ENCODE results near the gene PAFAH1B2.

Gene PAFAH1B2

GRCh38 chr11:117192401-117192875 is 48.4 kb downstream of the PAFAH1B2 start:
- Histone ChIP-seq H3K4me3 (ENCODE audit: low read depth, low read length) (no peak overlapping the region), H3K9me3 (ENCODE audit: severe bottlenecking) (no peaks in the 10 kb centered on the region), H3K27ac (no peak overlapping the region), H3K27me3 (ENCODE audit: insufficient read depth, low read depth, severe bottlenecking) (no peaks in the 10 kb centered on the region), H3K36me3 (peaks cover 34% of the 10 kb centered on the region)
- DNase-seq, result no peak
- TF ChIP-seq CTCF (IDR thresholded peaks at IDR 0.05; ENCODE audit: low read depth, low read length), result no peak

GRCh38 chr11:117193130-117194020 is 49.3 kb downstream of the PAFAH1B2 start:
- Histone ChIP-seq H3K4me3 (ENCODE audit: low read depth, low read length) (no peak overlapping the region), H3K9me3 (ENCODE audit: severe bottlenecking) (no peaks in the 10 kb centered on the region), H3K27me3 (ENCODE audit: insufficient read depth, low read depth, severe bottlenecking) (no peaks in the 10 kb centered on the region), H3K36me3 (peaks cover 31% of the 10 kb centered on the region), H3K27ac (no peak overlapping the region)
- DNase-seq, result no peak
- no peak for TF ChIP-seq CTCF (IDR thresholded peaks at IDR 0.05; ENCODE audit: low read depth, low read length)

- TF ChIP-seq CTCF (IDR thresholded peaks at IDR 0.05; ENCODE audit: low read depth, low read length), result no peak
- H3K27ac ChIP-seq, result no peak overlapping the region
- H3K4me3 ChIP-seq (ENCODE audit: low read depth, low read length), result no peak overlapping the region
- peaks cover 24% of the 10 kb centered on the region for H3K36me3 ChIP-seq
- H3K9me3 ChIP-seq (ENCODE audit: severe bottlenecking), result no peaks in the 10 kb centered on the region
- H3K27me3 ChIP-seq (ENCODE audit: insufficient read depth, low read depth, severe bottlenecking), result no peaks in the 10 kb centered on the region
- DNase-seq, result no peak
Measured at GRCh38 chr11:117194267-117194666, 50.2 kb downstream of the PAFAH1B2 start.

GRCh38 chr11:117195258-117195657 is 51.2 kb downstream of the PAFAH1B2 start:
- Histone ChIP-seq H3K36me3 (peaks cover 17% of the 10 kb centered on the region), H3K27me3 (ENCODE audit: insufficient read depth, low read depth, severe bottlenecking) (no peaks in the 10 kb centered on the region), H3K27ac (no peak overlapping the region), H3K4me3 (ENCODE audit: low read depth, low read length) (no peak overlapping the region), H3K9me3 (ENCODE audit: severe bottlenecking) (no peaks in the 10 kb centered on the region)
- DNase-seq, result no peak
- no peak for TF ChIP-seq CTCF (IDR thresholded peaks at IDR 0.05; ENCODE audit: low read depth, low read length)

- Histone ChIP-seq H3K27ac (no peak overlapping the region), H3K27me3 (ENCODE audit: insufficient read depth, low read depth, severe bottlenecking) (no peaks in the 10 kb centered on the region), H3K4me3 (ENCODE audit: low read depth, low read length) (no peak overlapping the region), H3K9me3 (ENCODE audit: severe bottlenecking) (no peaks in the 10 kb centered on the region), H3K36me3 (peaks cover 14% of the 10 kb centered on the region)
- no peak for DNase-seq
- TF ChIP-seq CTCF (IDR thresholded peaks at IDR 0.05; ENCODE audit: low read depth, low read length), result no peak
Measured at GRCh38 chr11:117195761-117196160, 51.7 kb downstream of the PAFAH1B2 start.
